Activated CD8-positive, alpha-beta memory T cell treated with anti-CD3 and anti-CD28 coated beads for 36 hours (primary cell): ENCODE data around the gene NME3. TPM values are rescaled to one million over a fixed set of nuclear protein-coding genes. Genes with fewer than 3 reads are reported as not detected.

ENCODE experiments used
- CTCF ChIA-PET: fragments of 350-600 bp; sonication (Branson Sonifier 250); formaldehyde crosslinking; loops from one replicate; lab custom pipeline; 2021; ENCODE audit warnings: antibody characterized with exemption; lab: Charles Lee
- POLR2A ChIA-PET: fragments of 350-600 bp; sonication (Branson Sonifier 250); formaldehyde crosslinking; loops from one replicate; lab custom pipeline; 2021; ENCODE audit warnings: antibody characterized with exemption; lab: Charles Lee
- total RNA-seq, 2 experiments: library from RNA; stranded (reverse); gene quantifications; one replicate each; pipeline ENCODE4 v1.2.3, GENCODE V29; 2021

The NME3 gene
- total RNA-seq, 2 experiments from 2014 or later: 27.0 to 30.0 TPM

DNA sequence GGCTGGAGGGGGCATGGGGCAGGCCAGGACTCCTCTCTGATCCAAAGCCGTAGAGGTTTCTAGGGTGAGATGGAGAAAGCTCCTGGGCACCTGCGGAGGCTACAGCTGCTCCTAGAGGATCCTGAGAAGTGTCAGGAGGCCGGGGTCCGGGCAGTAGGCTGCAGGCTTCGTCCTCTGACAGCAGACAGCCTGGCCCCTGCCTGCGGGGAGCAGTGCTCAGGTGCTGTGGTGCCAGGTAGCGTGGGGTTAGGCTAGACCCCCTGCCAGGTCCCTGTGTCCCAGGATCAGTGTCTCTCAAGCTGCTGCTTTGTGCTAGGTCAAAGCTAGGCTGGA is 3.1 kb upstream of the NME3 start:
- CTCF ChIA-PET: interaction anchor here (0.7 to 1.6 kb wide), 3 partner anchors 8 to 69 kb away, joined by 3 to 7 read pairs (median 4); partner anchors contain the start of genes NUBP2 and SPSB3

DNA sequence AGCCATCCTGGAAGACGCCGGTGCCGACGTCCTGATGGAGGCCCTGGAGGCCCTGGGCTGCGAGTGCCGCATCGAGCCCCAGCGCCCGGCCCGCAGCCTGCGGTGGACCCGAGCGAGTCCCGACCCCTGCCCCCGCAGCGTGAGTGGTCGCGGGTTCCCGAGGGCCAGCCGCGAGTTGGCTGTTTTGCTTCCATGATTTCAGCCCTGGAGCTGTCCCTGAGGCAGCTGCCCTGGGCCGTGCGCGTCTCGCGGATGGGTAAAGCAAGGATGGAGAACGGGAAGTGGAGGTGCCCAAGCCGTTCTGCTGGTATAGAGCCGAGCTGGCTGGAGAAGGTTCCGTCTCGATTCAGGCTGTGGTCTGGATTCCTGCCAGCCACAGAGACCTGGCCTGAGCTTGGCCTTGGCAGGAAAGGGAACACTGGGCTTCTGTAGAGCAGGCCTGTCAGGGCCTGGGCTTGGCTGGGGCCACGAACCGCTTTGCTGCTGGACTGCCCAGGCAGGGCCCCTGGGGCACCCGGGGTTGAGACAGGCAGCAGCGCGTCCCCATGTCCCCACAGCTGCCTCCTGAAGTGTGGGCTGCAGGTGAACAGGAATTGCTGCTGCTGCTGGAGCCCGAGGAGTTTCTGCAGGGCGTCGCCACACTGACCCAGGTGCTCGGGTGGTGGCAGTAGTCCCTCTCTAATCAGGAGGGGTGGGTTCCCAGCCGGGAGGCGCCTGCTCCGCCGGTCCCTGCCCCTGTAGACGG is 2.5 kb upstream of the NME3 start:
- POLR2A ChIA-PET: interaction anchor here (0.6 to 5.2 kb wide), 3 partner anchors 8 to 424 kb away, joined by 3 to 42 read pairs (median 4); partner anchors contain the start of genes NUBP2, RPS2 and SPSB3
- CTCF ChIA-PET: interaction anchor here (0.7 to 1.6 kb wide), 3 partner anchors 9 to 68 kb away, joined by 3 to 7 read pairs (median 4); partner anchors contain the start of genes NUBP2 and SPSB3

More for the DNA sequence above, 3.1 kb upstream of the NME3 start:
- POLR2A ChIA-PET: interaction anchor here (1.8 to 5.2 kb wide), 2 partner anchors 8 to 190 kb away, joined by 4 to 42 read pairs; partner anchors contain the start of genes NUBP2, RPS2 and SPSB3

DNA sequence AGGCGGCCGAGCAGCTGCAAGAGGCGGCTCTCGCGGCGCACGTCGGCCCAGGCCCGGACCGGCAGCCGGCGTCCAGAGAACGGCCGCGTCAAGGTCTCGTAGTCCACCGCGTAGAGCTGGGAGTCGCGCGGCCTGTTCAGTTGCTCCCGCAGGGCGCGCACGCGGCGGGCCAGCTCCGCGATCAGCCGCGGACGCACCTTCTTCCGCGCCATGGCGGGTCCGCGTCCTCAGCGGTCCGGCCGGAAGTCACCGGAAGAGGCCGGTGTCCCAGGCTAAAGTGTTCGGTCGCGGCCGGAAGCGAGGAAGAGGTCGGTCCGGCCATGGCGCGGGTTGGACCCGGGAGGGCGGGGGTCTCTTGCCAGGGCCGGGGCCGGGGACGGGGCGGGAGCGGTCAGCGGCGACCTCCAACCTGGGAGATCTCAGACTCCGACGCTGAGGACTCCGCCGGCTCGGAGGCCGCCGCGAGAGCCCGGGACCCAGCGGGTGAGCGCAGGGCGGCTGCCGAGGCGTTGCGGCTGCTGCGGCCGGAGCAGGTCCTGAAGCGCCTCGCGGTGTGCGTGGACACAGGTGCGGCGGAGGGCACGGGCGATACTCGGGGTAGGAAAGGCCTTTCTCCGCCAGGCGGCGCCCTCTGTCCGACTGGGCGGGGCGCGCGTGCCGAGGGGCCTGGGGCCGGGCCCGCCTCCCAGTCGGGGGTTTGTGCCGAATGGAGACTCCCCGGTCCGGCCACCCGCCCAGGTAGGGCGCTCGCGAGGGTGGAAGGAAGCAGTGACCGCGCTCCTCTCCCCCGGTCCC is 1.8 kb upstream of the NME3 start, which contains the start of gene MRPS34:
MRPS34 (minus strand) TSS at position 227 of the 795 bp plus-strand sequence; CDS start at position 212, 15 bp downstream.
- POLR2A ChIA-PET: interaction anchor here (0.8 to 5.2 kb wide), 3 partner anchors 9 to 187 kb away, joined by 4 to 42 read pairs (median 9); partner anchors contain the start of genes MAPK8IP3, NUBP2 and SPSB3

DNA sequence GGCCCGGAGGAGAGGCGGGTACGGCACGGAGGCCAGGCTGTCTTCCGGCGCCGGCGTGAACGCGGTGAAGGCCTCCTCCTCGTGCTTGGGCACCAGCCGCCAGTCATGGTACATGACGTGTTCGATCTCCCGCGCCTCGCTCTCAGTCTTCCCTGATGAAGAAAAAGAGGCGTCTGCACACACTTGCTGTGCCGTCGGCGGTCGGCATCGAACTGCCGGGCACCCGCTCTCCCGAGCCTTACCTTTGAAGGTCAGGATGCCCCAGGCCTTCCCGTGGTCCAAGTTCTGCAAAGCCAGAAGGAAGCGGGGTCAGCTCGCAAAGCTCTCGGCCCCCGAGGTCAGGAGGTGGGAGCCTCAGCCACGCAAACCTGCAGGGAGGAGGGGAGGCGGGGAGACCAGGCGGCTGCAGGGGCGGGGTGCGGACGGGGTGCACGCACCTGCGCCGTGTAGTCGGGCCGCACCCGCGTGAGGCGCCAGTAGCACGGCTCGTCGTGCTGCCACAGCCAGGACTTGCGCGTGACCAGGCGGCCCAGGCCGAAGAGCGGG is 1.1 kb upstream of the NME3 start, which contains the start of gene EME2:
EME2 (plus strand) TSS at position 449 of the 546 bp plus-strand sequence. CDS start 418 bp downstream, outside the sequence.
- ChIA-PET CTCF (interaction anchor here (0.7 to 3.5 kb wide), 6 partner anchors 11 to 351 kb away, joined by 3 to 19 read pairs (median 3); partner anchors contain the start of genes MAPK8IP3, NUBP2 and SPSB3), POLR2A (interaction anchor here (0.8 to 5.2 kb wide), 4 partner anchors 10 to 188 kb away, joined by 3 to 42 read pairs (median 6); partner anchors contain the start of genes MAPK8IP3, NUBP2 and SPSB3)

More for the DNA sequence above, 1.8 kb upstream of the NME3 start, which contains the start of gene MRPS34:
- CTCF ChIA-PET: interaction anchor here (0.7 to 3.5 kb wide), 7 partner anchors 9 to 352 kb away, joined by 3 to 19 read pairs (median 3); partner anchors contain the start of genes MAPK8IP3, NUBP2 and SPSB3

DNA sequence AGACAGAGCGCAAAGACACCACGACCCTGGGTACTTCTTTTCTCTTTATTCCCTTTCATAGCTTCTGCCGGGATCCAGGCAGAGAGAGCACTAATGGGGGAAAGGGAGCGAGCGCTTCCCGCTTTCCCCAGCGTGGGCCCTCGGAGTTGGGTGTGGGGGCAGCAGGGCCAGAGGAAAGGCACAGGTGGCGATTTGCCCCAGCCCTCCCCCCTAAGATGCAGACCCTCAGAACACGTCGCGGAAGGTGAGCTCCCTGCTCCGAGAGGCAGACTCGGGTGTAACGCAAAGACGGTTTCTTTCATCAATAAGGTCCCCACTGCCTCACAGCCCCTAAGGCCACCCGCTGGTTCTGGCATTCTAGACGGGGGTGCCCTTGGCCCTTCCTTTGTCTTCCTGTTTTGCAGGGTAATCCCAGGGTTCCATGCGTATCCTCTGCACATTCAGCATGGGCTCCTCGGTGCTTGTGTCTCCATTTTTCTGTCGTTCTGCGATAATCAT is 570 bp upstream of the NME3 start:
- ChIA-PET CTCF (interaction anchor here (0.7 to 3.5 kb wide), 5 partner anchors 11 to 67 kb away, joined by 3 to 19 read pairs (median 3); partner anchors contain the start of genes NUBP2 and SPSB3), POLR2A (interaction anchor here (0.8 to 5.2 kb wide), 3 partner anchors 10 to 66 kb away, joined by 3 to 42 read pairs (median 9); partner anchors contain the start of genes MAPK8IP3, NUBP2 and SPSB3)

DNA sequence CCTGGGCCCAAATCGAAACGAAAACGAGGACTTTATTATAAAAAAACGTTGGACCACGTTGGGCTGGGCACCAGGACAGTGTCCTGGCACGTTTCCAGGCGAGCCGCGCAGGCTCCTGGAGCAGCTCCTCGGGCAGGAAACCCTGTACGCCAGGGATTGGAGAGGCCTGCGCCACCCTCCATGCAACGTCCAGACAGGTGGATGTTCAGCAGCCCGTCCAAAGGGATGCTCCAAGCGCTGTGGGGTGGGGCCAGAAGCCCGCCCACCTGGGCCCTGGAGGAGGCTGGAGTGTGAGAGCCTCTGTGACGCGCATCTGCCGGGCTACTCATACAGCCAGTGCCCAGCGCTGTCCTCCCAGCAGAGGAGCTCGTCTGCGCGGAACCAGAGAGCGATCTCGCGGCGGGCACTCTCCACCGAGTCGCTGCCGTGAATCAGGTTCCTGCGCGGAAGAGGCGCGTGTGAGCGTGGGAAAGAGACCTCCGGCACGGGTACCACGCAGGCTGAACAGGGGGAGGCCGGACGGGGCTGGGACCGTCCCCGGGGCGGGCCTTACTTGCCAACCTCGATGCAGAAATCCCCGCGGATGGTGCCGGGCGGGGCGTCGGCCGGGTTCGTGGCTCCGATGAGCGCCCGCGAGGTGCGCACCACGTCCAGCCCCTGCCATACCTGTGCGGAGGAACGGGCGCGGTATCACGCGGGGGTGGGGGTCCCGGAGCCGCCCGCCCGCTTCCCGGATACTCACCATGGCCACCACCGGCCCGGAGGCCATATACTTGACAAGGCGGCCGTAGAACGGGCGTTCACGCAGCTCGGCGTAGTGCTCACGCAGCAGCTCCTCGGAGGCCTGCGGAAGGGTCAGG is 785 bp downstream of the NME3 start:
- CTCF ChIA-PET: interaction anchor here (3.5 kb wide), 1 partner anchor 12 kb away, joined by 19 read pairs; the partner anchor contains the start of genes NUBP2 and SPSB3
- POLR2A ChIA-PET: interaction anchor here (1.2 to 5.2 kb wide), 2 partner anchors 12 to 54 kb away, joined by 3 to 42 read pairs; partner anchors contain the start of genes NUBP2 and SPSB3

DNA sequence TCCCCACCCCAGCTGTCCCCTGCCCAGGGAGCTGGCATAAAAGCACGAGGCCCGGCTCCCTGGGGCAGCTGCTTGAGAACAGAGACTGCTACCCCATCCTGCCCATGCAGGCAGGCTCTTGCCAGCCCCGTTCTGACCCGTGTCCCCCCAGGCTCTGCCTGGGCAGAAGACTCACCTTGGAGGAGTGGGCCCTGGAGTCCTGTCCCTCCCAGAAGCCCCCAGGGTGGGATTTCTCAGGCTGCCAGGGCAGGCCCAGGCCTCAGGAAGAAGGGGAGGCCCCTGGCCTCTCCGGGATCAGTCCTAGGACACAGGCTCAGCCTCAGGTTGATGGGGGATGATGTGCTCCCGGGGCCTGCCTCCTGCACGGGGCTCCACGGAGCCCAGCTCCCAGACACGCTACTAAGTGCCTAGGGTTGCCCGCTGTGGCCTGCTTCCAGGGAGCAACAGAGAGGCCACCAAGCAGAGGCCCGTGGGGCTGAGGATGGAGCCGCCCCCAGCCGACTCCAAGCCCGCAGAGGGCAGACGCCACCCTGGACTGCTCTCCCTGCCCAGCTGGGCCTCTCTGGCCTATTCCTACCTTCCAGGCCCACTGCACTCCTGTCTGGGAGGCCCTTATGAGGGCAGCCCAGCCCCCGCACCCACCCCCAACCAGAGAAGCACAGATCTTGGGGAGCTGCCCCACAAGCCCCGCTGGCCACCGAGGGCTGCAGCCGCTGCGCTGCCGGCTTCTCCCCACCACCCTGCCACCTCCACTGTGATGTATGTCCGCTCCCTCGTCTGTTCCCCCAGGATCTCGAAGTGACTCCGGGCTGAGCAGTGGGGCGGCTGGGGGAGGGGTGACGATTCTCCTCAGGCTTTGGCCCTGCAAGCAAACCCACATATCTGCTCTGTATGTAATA is 1.7 kb downstream of the NME3 start:
- ChIA-PET CTCF (interaction anchor here (3.5 kb wide), 1 partner anchor 13 kb away, joined by 19 read pairs; the partner anchor contains the start of genes NUBP2 and SPSB3), POLR2A (interaction anchor here (0.5 to 5.2 kb wide), 3 partner anchors 13 to 363 kb away, joined by 3 to 42 read pairs (median 4); partner anchors contain the start of genes NUBP2 and SPSB3)

DNA sequence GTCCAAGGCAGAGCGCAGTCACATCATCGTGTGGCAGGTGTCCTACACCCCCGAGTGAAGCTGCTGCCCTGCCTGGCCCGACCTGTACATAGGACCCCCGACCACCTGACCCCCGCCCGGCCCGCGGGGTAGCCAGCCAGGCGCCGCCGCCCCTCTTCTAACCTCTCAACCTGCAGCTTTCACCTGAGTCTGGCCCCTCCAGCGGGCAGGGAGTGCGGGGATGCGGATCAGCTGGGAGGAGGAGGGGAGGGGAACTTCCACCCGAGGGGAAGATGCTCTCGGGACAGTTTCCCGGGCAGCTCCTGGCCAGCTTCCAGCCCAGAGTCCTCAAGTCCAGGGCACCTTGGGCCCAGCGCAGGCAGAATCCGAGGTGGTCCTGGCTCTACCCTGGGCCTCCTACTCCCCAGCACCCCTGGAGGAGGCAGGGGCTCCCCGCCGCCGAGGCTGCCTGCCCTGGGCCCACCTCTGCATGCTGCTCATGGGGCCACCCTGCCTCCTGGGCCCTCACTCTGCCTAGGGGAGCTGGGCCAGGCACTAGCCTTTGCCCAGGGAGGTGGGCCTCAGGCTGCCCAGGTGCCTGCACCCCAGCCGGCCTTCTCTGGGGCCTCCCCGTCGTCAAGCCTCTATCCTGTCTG is 2.5 kb downstream of the NME3 start:
- ChIA-PET CTCF (interaction anchor here (1.7 kb wide), 1 partner anchor 63 kb away, joined by 4 read pairs; the partner anchor contains the start of gene MAPK8IP3), POLR2A (interaction anchor here (0.5 to 5.2 kb wide), 2 partner anchors 13 to 362 kb away, joined by 4 to 42 read pairs; partner anchors contain the start of genes NUBP2 and SPSB3)

DNA sequence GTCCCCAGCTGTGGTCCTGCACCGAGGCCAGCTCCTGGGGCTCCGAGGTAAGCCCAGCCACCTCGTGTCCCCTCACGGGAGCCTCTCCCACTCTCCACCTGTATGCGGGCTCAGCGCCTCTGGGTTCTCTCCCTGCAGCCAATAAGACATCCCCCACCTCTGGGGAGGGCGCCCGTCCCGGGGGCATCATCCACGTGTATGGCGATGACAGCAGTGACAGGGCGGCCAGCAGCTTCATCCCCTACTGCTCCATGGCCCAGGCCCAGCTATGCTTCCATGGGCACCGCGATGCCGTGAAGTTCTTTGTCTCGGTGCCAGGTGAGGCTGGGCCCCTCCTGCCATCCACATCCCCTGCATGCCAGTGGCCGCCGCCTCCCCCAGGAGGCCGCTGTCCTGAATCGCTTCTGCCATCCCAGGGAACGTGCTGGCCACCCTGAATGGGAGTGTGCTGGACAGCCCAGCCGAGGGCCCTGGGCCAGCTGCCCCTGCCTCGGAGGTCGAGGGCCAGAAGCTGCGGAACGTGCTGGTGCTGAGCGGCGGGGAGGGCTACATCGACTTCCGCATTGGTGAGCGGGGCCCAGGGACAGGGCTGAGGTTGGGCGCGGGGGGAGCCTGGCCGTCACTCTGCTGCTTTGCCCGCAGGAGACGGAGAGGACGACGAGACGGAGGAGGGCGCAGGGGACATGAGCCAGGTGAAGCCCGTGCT is 3.1 kb downstream of the NME3 start:
- CTCF ChIA-PET: interaction anchor here (1.7 kb wide), 1 partner anchor 62 kb away, joined by 4 read pairs; the partner anchor contains the start of gene MAPK8IP3
- POLR2A ChIA-PET: interaction anchor here (0.6 kb wide), 1 partner anchor 399 kb away, joined by 9 read pairs; no protein-coding TSS in a partner anchor

DNA sequence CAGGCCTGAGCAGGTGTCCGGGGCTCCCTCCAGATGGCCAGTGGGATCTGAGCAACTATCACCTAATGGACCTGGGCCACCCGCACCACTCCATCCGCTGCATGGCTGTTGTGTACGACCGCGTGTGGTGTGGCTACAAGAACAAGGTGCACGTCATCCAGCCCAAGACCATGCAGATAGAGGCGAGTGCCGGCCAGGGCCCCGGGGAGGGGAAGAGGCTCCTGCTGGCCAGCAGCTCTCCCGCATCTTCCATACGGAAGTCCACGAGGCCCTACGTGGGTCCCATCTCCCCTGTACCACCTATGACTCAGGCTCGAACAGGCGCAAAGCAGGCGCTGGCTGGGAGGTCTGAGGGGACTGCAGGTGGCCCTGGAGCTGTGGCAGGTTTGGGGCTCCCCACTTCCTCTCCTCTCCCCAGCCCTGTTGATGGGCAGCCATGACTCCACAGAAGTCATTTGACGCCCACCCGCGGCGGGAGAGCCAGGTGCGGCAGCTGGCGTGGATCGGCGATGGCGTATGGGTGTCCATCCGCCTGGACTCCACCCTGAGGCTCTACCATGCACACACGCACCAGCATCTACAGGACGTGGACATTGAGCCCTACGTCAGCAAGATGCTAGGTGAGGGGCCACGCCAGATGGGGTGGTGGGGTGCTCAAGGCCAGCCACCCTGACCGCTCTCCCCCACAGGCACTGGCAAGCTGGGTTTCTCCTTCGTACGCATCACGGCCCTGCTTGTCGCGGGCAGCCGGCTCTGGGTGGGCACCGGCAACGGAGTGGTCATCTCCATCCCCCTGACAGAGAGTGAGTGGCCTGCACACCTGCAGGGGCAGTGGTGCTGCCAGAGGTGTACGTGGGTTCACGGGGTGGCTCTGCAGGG is 4.0 kb downstream of the NME3 start:
- ChIA-PET POLR2A (interaction anchor here (0.6 kb wide), 1 partner anchor 398 kb away, joined by 9 read pairs; no protein-coding TSS in a partner anchor), CTCF (interaction anchor here (1.7 kb wide), 1 partner anchor 61 kb away, joined by 4 read pairs; the partner anchor contains the start of gene MAPK8IP3)

DNA sequence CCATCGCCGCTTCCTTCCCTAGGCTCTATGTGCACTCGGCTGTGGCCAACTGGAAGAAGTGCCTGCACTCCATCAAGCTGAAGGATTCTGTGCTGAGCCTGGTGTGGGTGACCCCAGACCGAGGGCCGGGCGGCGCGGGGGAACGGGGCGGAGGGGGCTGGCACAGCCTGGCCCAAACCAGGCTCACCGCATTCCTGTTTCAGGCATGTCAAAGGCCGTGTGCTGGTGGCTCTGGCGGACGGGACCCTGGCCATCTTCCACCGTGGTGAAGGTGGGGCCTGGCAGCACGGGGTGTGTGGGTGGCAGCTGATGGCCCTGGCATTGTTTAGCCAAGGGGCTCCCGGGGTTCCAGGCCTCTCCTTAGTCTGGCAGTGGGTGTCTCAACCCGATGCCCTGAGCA is 4.6 kb downstream of the NME3 start:
- CTCF ChIA-PET: no interaction called here
- POLR2A ChIA-PET: no interaction called here

DNA sequence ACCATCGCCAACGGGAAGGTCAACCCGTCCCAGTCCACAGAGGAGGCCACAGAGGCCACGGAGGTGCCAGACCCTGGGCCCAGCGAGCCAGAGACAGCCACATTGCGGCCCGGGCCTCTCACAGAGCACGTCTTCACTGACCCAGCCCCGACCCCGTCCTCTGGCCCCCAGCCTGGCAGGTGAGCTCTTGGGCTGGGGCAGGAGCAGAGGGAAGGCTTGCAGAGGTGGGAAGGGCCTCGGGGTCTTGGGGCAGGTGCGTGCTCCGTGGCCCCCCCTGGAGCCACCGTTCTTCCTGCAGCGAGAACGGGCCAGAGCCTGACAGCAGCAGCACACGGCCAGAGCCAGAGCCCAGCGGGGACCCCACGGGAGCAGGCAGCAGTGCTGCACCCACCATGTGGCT is 5.1 kb downstream of the NME3 start:
- CTCF ChIA-PET: no interaction called here
- POLR2A ChIA-PET: no interaction called here

DNA sequence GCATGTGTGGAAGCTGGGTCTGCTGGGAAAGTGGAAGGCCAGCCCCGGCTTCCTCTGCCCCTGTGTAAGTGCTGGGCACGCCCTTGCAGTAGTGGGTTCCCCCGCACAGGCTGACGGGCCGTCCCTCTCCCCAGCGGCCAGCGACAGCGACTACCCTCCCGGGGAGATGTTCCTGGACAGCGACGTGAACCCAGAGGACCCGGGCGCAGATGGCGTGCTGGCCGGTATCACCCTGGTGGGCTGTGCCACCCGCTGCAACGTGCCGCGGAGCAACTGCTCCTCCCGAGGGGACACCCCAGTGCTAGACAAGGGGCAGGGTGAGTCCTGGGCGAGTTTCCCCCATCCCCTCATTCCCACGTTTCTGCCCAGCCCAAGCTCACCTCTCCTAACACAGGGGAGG is 5.5 kb downstream of the NME3 start:
- CTCF ChIA-PET: no interaction called here
- POLR2A ChIA-PET: no interaction called here

DNA sequence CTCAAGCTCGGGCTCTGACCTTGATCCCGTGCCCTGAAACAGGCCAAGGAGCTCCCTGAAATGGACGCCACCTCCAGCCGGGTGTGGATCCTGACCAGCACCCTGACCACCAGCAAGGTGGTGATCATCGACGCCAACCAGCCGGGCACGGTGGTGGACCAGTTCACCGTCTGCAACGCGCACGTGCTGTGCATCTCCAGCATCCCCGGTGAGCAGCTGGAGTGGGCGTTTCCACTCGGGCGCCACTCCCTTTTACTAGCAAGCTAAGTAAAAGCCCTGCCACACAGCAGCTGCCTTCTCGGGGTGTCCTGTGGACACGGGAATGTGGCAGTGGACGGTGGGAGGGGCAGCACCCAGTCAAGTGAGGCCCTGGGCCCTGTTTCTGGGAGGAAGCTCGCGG is 6.4 kb downstream of the NME3 start:
- ChIA-PET CTCF (no interaction called here), POLR2A (no interaction called here)
